Measurements from ENCODE around the gene SELL. TPM values are rescaled to one million over a fixed set of nuclear protein-coding genes. Genes with fewer than 3 reads are reported as not detected.
A peak's percentile ranks its signal among the peaks of the same experiment; 100 is the strongest.

SELL gene
- total RNA-seq: 1 to 10 TPM in 1 of 2 donors, under 1 TPM in 1; 0.74 to 2.2 TPM

GRCh38 chr1:169711469-169712308, at the start of gene SELL:
Gene SELL (minus strand): TSS chr1:169711620. CDS start chr1:169711498, 122 bp downstream.
- peak within 1 kb of the TSS; percentile 13 to 35 for H3K4me3 ChIP-seq
- peaks cover 0 to 10% of the 10 kb centered on the region in 2 donors for H3K4me1 ChIP-seq
- no peaks in the 10 kb centered on the region for H3K36me3 ChIP-seq
- H3K9me3 ChIP-seq: peaks cover 0 to 5% of the 10 kb centered on the region in 2 donors
- H3K27ac ChIP-seq: no peak within 1 kb of the TSS
- DNase-seq (ENCODE audit: low spot score): peak; percentile 72
- no peaks in the 10 kb centered on the region for H3K27me3 ChIP-seq
- TF ChIP-seq CTCF (IDR thresholded peaks at IDR 0.05): peak; percentile 63 to 82

- no peak overlapping the region for H3K4me3 ChIP-seq
- no peaks in the 10 kb centered on the region for H3K9me3 ChIP-seq
- H3K27me3 ChIP-seq: no peaks in the 10 kb centered on the region
- no peak for DNase-seq (ENCODE audit: low spot score)
- H3K36me3 ChIP-seq: no peaks in the 10 kb centered on the region
- TF ChIP-seq CTCF (IDR thresholded peaks at IDR 0.05): no peak
- H3K4me1 ChIP-seq: no peaks in the 10 kb centered on the region
- H3K27ac ChIP-seq: no peak overlapping the region
These were observed 47.6 kb upstream of the SELL start for GRCh38 chr1:169759038-169759437.

GRCh38 chr1:169753549-169753948, 42.1 kb upstream of the SELL start:
- DNase-seq (ENCODE audit: low spot score): no peak
- Histone ChIP-seq H3K4me1 (no peaks in the 10 kb centered on the region), H3K27ac (no peak overlapping the region), H3K9me3 (no peaks in the 10 kb centered on the region), H3K4me3 (no peak overlapping the region), H3K36me3 (no peaks in the 10 kb centered on the region), H3K27me3 (no peaks in the 10 kb centered on the region)
- no peak for TF ChIP-seq CTCF (IDR thresholded peaks at IDR 0.05)

- Histone ChIP-seq H3K27me3 (no peaks in the 10 kb centered on the region), H3K4me1 (no peaks in the 10 kb centered on the region), H3K9me3 (no peaks in the 10 kb centered on the region), H3K36me3 (no peaks in the 10 kb centered on the region), H3K27ac (no peak overlapping the region), H3K4me3 (no peak overlapping the region)
- no peak for TF ChIP-seq CTCF (IDR thresholded peaks at IDR 0.05)
- no peak for DNase-seq (ENCODE audit: low spot score)
These were observed 38.6 kb upstream of the SELL start for GRCh38 chr1:169750041-169750440.

GRCh38 chr1:169746550-169746949, 35.1 kb upstream of the SELL start:
- Histone ChIP-seq H3K36me3 (no peaks in the 10 kb centered on the region), H3K4me3 (no peak overlapping the region), H3K4me1 (no peaks in the 10 kb centered on the region), H3K27ac (no peak overlapping the region), H3K27me3 (no peaks in the 10 kb centered on the region), H3K9me3 (no peaks in the 10 kb centered on the region)
- TF ChIP-seq CTCF (IDR thresholded peaks at IDR 0.05): no peak
- no peak for DNase-seq (ENCODE audit: low spot score)
